PC-3 (cell line): Measurements from ENCODE around the gene RAD51C. TPM values are rescaled to one million over a fixed set of nuclear protein-coding genes. Genes with fewer than 3 reads are reported as not detected.
A peak's percentile ranks its signal among the peaks of the same experiment; 100 is the strongest.

Experiments used
- ATAC-seq: fragments of 200-7000 bp; cut with Tn5 transposase; 2 replicates; pipeline ENCODE4 v1.9.1; 2020; ENCODE audit warnings: mild to moderate bottlenecking, moderate library complexity
- BruUV-seq: library from RNA; stranded (reverse); fragments of 400-500 nt; replicated peaks from 2 replicates; lab custom pipeline; 2021; lab: Mats Ljungman, UMichigan
- CTCF ChIA-PET: fragments of 300-600 bp; sonication (Branson Sonifier 250); formaldehyde crosslinking; loops from one replicate; lab custom pipeline; 2022; ENCODE audit warnings: antibody characterized with exemption; lab: Charles Lee
- POLR2A ChIA-PET: fragments of 300-600 bp; sonication (Branson Sonifier 250); formaldehyde crosslinking; loops from one replicate; lab custom pipeline; 2022; ENCODE audit warnings: antibody characterized with exemption; ENCODE audit not compliant: unreplicated experiment; lab: Charles Lee
- DNase-seq: peaks from one replicate; pipeline ENCODE4 v3.0.0-alpha.2; 2015
- H2AFZ ChIP-seq: fragments of 300-600 bp; sonication (generic); 2 replicates; pipeline ENCODE4 v1.6.0; 2016; ENCODE audit warnings: antibody characterized with exemption, low read length
- H3F3A ChIP-seq: fragments of 300-600 bp; sonication (generic); one replicate; pipeline ENCODE4 v1.6.0; 2017; ENCODE audit warnings: antibody characterized with exemption, low read length, control low read depth, mild to moderate bottlenecking; ENCODE audit not compliant: unreplicated experiment
- H3K27ac ChIP-seq: fragments of 300-600 bp; sonication (generic); 2 replicates; pipeline ENCODE4 v1.5.1; 2016; ENCODE audit warnings: mild to moderate bottlenecking, low read length
- H3K27me3 ChIP-seq: fragments of 300-600 bp; sonication (generic); 2 replicates; pipeline ENCODE4 v1.6.1; 2016; ENCODE audit warnings: low read length, mixed read lengths
- H3K36me3 ChIP-seq: fragments of 300-600 bp; sonication (generic); 2 replicates; pipeline ENCODE4 v1.6.1; 2016; ENCODE audit warnings: low read depth, mixed run types, low read length, mixed read lengths
- H3K4me1 ChIP-seq: fragments of 300-600 bp; sonication (generic); 2 replicates; pipeline ENCODE4 v1.5.1; 2016; ENCODE audit warnings: low read length; ENCODE audit not compliant: insufficient read depth
- H3K4me2 ChIP-seq: fragments of 300-600 bp; sonication (generic); 2 replicates; pipeline ENCODE4 v1.6.0; 2016; ENCODE audit warnings: low read length
- H3K4me3 ChIP-seq: fragments of 300-600 bp; sonication (generic); 2 replicates; pipeline ENCODE4 v1.5.1; 2016; ENCODE audit warnings: mild to moderate bottlenecking, low read length, mixed read lengths
- H3K79me2 ChIP-seq: fragments of 300-600 bp; sonication (generic); 2 replicates; pipeline ENCODE4 v1.6.1; 2017; ENCODE audit warnings: low read length, mixed read lengths
- H3K9ac ChIP-seq: fragments of 300-600 bp; sonication (generic); 2 replicates; pipeline ENCODE4 v1.6.0; 2016; ENCODE audit warnings: mild to moderate bottlenecking, low read length
- H3K9me2 ChIP-seq: fragments of 300-600 bp; sonication (generic); replicated peaks from 2 replicates; pipeline ENCODE4 v1.6.1; 2016; ENCODE audit warnings: mixed run types, low read length, mixed read lengths
- H3K9me3 ChIP-seq: fragments of 300-600 bp; sonication (generic); 2 replicates; pipeline ENCODE4 v1.6.1; 2016; ENCODE audit warnings: low read length, mixed read lengths
- H4K20me1 ChIP-seq: fragments of 300-600 bp; sonication (generic); 2 replicates; pipeline ENCODE4 v1.6.1; 2016; ENCODE audit warnings: low read length, mixed read lengths
- EZH2 ChIP-seq: fragments of 300-600 bp; sonication (generic); IDR thresholded peaks from one replicate; pipeline ENCODE4 v1.6.1; 2017; ENCODE audit warnings: antibody characterized with exemption, mild to moderate bottlenecking, low read length; ENCODE audit not compliant: unreplicated experiment
- EZH2phosphoT487 ChIP-seq: fragments of 300-600 bp; sonication (generic); IDR thresholded peaks from 2 replicates; pipeline ENCODE4 v1.6.1; 2018; ENCODE audit warnings: mild to moderate bottlenecking, antibody characterized with exemption, low read length, borderline replicate concordance
- intact Hi-C: fragments of 100-400 bp; cut with micrococcal nuclease; formaldehyde crosslinking; loops from 2 replicates; pipeline ENCODE4 v1.9.0; 2023
- total RNA-seq: library from RNA; depleted of rRNA; stranded (reverse); fragments of >200 nt; gene quantifications from 2 replicates; pipeline ENCODE4 v1.2.3, GENCODE V29; 2014
- TF ChIP-seq, protein P1 (sequence below): fragments of 300-600 bp; sonication (generic); conservative IDR thresholded peaks from 2 replicates; pipeline ENCODE4 v1.5.1; 2017; ENCODE audit warnings: antibody characterized with exemption, low read depth, mild to moderate bottlenecking, low read length

The RAD51C gene
- total RNA-seq, 1 experiment from 2014 or later: 71.1 TPM

DNA sequence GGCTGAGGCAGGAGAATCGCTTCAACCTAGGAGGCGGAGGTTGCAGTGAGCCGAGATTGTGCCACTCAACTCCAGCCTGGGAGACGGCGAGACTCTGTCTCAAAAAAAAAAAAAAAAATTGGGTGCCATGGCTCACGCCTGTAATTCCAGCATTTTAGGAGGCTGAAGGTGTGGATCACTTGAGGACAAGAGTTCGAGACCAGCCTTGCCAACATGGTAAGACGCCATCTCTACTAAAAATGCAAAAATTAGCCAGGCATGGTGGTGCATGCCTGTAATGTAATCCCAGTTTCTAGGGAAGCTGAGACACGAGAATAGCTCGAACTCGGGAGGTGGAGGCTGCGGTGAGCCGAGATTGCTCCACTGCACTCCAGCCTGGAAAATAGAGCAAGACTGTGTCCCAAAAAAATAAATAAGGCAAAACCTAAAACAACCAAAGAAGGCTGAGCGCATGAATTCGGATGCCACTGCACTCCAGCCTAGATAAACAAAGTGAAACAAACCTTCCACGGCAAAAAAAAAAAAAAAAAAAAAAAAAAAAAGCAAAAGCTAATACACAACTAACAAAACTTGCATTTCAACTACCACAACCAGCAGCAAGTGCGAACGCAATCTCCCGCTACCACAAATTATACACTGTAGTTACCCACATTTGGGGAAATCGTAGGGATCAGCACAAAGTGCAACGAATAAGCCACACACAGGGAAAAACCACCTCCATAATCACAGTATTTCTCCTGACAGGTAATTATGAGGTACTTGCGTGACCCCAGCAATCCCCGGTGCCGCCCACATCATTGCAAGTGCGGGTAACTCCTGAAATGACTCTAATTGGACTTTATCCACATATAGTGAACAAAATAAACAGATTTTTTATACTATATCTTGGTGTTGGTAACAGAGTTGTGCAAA, 26.2 kb upstream of the RAD51C start:
- intact Hi-C loops: loop anchor here (2.0 kb wide), 1 partner anchor 35 kb away; no protein-coding TSS in a partner anchor
- DNase-seq: no peak

DNA sequence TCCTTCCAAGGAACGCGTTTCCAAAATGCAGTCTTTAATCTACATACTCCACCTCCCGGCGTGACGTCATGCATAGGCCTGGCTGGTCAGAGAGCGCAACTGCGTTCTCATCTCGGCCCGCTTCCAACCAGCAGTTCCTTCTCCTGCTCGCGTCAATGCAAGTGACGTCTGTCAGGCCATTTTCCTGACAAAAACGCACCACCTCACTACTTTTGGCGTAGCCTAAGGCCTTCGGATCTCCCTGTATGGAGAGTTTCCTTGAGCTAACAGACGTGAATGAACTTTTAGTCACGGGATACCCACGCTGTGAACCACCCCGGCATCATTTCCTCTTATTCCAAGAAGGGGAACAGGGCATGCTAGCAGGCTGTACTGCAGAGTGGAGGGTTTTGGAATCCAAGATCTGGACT, 25.5 kb upstream of the RAD51C start:
- Histone ChIP-seq H3K4me2 (peak overlapping the region; percentile 97), H3K79me2 (no peaks in the 10 kb centered on the region), H4K20me1 (no peaks in the 10 kb centered on the region), H3K27ac (peak overlapping the region; percentile 92), H2AFZ (peak overlapping the region; percentile 98), H3K4me3 (peak overlapping the region; percentile 71), H3K36me3 (no peaks in the 10 kb centered on the region), H3K9me2 (no peaks in the 10 kb centered on the region), H3K9ac (peak overlapping the region; percentile 87), H3F3A (peaks cover 10% of the 10 kb centered on the region), H3K4me1 (peaks cover 47% of the 10 kb centered on the region), H3K27me3 (no peaks in the 10 kb centered on the region), H3K9me3 (no peaks in the 10 kb centered on the region)
- DNase-seq (peak; percentile 92), ATAC-seq (peak; percentile 65)
- POLR2A ChIA-PET: interaction anchor here (0.5 to 2.0 kb wide), 3 partner anchors 35 to 728 kb away, joined by 3 to 18 read pairs (median 3); no protein-coding TSS in a partner anchor
- TF ChIP-seq EZH2phosphoT487 (no peak), EZH2 (no peak)
- TF ChIP-seq, protein P1, sequence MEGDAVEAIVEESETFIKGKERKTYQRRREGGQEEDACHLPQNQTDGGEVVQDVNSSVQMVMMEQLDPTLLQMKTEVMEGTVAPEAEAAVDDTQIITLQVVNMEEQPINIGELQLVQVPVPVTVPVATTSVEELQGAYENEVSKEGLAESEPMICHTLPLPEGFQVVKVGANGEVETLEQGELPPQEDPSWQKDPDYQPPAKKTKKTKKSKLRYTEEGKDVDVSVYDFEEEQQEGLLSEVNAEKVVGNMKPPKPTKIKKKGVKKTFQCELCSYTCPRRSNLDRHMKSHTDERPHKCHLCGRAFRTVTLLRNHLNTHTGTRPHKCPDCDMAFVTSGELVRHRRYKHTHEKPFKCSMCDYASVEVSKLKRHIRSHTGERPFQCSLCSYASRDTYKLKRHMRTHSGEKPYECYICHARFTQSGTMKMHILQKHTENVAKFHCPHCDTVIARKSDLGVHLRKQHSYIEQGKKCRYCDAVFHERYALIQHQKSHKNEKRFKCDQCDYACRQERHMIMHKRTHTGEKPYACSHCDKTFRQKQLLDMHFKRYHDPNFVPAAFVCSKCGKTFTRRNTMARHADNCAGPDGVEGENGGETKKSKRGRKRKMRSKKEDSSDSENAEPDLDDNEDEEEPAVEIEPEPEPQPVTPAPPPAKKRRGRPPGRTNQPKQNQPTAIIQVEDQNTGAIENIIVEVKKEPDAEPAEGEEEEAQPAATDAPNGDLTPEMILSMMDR: no peak
- intact Hi-C loops: loop anchor here (1.0 to 2.0 kb wide), 2 partner anchors 8 to 36 kb away; no protein-coding TSS in a partner anchor
- CTCF ChIA-PET: interaction anchor here (0.6 to 0.9 kb wide), 4 partner anchors 10 to 44 kb away, joined by 3 to 7 read pairs (median 5); partner anchors contain the start of gene RAD51C
- no TSS peak for BruUV-seq

More for the DNA sequence above, 26.2 kb upstream of the RAD51C start:
- BruUV-seq: TSS peak; percentile 99
- Histone ChIP-seq H3K27ac (peak overlapping the region; percentile 92), H3F3A (peaks cover 10% of the 10 kb centered on the region), H3K4me3 (peak overlapping the region; percentile 71), H3K79me2 (no peaks in the 10 kb centered on the region), H4K20me1 (no peaks in the 10 kb centered on the region), H3K9me2 (no peaks in the 10 kb centered on the region), H3K4me2 (peak overlapping the region; percentile 97), H3K9me3 (no peaks in the 10 kb centered on the region), H3K36me3 (no peaks in the 10 kb centered on the region), H2AFZ (peak overlapping the region; percentile 98), H3K9ac (peak overlapping the region; percentile 87), H3K4me1 (peaks cover 47% of the 10 kb centered on the region), H3K27me3 (no peaks in the 10 kb centered on the region)
- ATAC-seq: peak; percentile 2
- CTCF ChIA-PET: interaction anchor here (0.6 to 0.9 kb wide), 2 partner anchors 11 to 45 kb away, joined by 3 to 7 read pairs; no protein-coding TSS in a partner anchor
- TF ChIP-seq, protein P1: no peak
- no peak for TF ChIP-seq EZH2phosphoT487
- no peak for TF ChIP-seq EZH2
- POLR2A ChIA-PET: interaction anchor here (0.6 to 2.0 kb wide), 2 partner anchors 33 to 35 kb away, joined by 4 to 18 read pairs; no protein-coding TSS in a partner anchor
